ENCODE results near the gene GALNT7.
"Not testable (repeated sequence)": the region's sequence is repeated elsewhere in the genome, so short reads cannot be mapped to it uniquely, and the experiment has no call there.

GALNT7 gene

GRCh38 chr4:173192375-173193162 lies 24.0 kb downstream of the GALNT7 start:
- in situ Hi-C loops (cut with MboI; ENCODE audit: low sequenced_read_pairs), result no loop called here

- in situ Hi-C loops (cut with MboI; ENCODE audit: low sequenced_read_pairs), result no loop called here
These were observed 25.5 kb downstream of the GALNT7 start for GRCh38 chr4:173194157-173194556.

GRCh38 chr4:173195109-173195508 lies 26.5 kb downstream of the GALNT7 start:
- in situ Hi-C loops (cut with MboI; ENCODE audit: low sequenced_read_pairs), result no loop called here

GRCh38 chr4:173199553-173199952 lies 30.9 kb downstream of the GALNT7 start:
- in situ Hi-C loops (cut with MboI; ENCODE audit: low sequenced_read_pairs), result no loop called here

GRCh38 chr4:173200103-173200884 lies 31.7 kb downstream of the GALNT7 start:
- in situ Hi-C loops (cut with MboI; ENCODE audit: low sequenced_read_pairs), result no loop called here

- in situ Hi-C loops (cut with MboI; ENCODE audit: low sequenced_read_pairs), result no loop called here
These were observed 33.8 kb downstream of the GALNT7 start for GRCh38 chr4:173202395-173202794.

- in situ Hi-C loops (cut with MboI; ENCODE audit: low sequenced_read_pairs), result no loop called here
These were observed 37.0 kb downstream of the GALNT7 start for GRCh38 chr4:173205656-173206055.

GRCh38 chr4:173208420-173208819 lies 39.8 kb downstream of the GALNT7 start:
- in situ Hi-C loops (cut with MboI; ENCODE audit: low sequenced_read_pairs), result no loop called here

- in situ Hi-C loops (cut with MboI; ENCODE audit: low sequenced_read_pairs), result no loop called here
These were observed 42.6 kb downstream of the GALNT7 start for GRCh38 chr4:173211222-173211621.

GRCh38 chr4:173211838-173212237 lies 43.2 kb downstream of the GALNT7 start:
- in situ Hi-C loops (cut with MboI; ENCODE audit: low sequenced_read_pairs), result no loop called here

GRCh38 chr4:173212379-173212778 lies 43.8 kb downstream of the GALNT7 start:
- in situ Hi-C loops (cut with MboI; ENCODE audit: low sequenced_read_pairs), result no loop called here

GRCh38 chr4:173213296-173213695 lies 44.7 kb downstream of the GALNT7 start:
- in situ Hi-C loops (cut with MboI; ENCODE audit: low sequenced_read_pairs), result no loop called here

GRCh38 chr4:173214231-173214630 lies 45.6 kb downstream of the GALNT7 start:
- in situ Hi-C loops (cut with MboI; ENCODE audit: low sequenced_read_pairs), result no loop called here

GRCh38 chr4:173214661-173215060 lies 46.0 kb downstream of the GALNT7 start:
- in situ Hi-C loops (cut with MboI; ENCODE audit: low sequenced_read_pairs), result no loop called here

- in situ Hi-C loops (cut with MboI; ENCODE audit: low sequenced_read_pairs), result no loop called here
These were observed 48.5 kb downstream of the GALNT7 start for GRCh38 chr4:173217075-173217474.

GRCh38 chr4:173217727-173218126 lies 49.1 kb downstream of the GALNT7 start:
- in situ Hi-C loops (cut with MboI; ENCODE audit: low sequenced_read_pairs), result no loop called here

GRCh38 chr4:173218411-173219125 lies 50.0 kb downstream of the GALNT7 start:
- in situ Hi-C loops (cut with MboI; ENCODE audit: low sequenced_read_pairs), result no loop called here

GRCh38 chr4:173219126-173219437 lies 50.5 kb downstream of the GALNT7 start:
- in situ Hi-C loops (cut with MboI; ENCODE audit: low sequenced_read_pairs), result not testable (repeated sequence)

- in situ Hi-C loops (cut with MboI; ENCODE audit: low sequenced_read_pairs), result no loop called here
These were observed 55.1 kb downstream of the GALNT7 start for GRCh38 chr4:173223743-173224142.

- in situ Hi-C loops (cut with MboI; ENCODE audit: low sequenced_read_pairs), result no loop called here
These were observed 57.8 kb downstream of the GALNT7 start for GRCh38 chr4:173226401-173226888.

- in situ Hi-C loops (cut with MboI; ENCODE audit: low sequenced_read_pairs), result no loop called here
These were observed 59.1 kb downstream of the GALNT7 start for GRCh38 chr4:173227756-173228155.

GRCh38 chr4:173230062-173230461 lies 61.5 kb downstream of the GALNT7 start:
- in situ Hi-C loops (cut with MboI; ENCODE audit: low sequenced_read_pairs), result no loop called here
